Caco-2 (cell line): ENCODE data around the gene DLG2. TPM values are rescaled to one million over a fixed set of nuclear protein-coding genes. Genes with fewer than 3 reads are reported as not detected.

Experiments
- BruUV-seq: library from RNA; stranded (reverse); fragments of 400-500 nt; replicated peaks from 2 replicates; lab custom pipeline; 2021; lab: Mats Ljungman, UMichigan
- CTCF ChIA-PET: fragments of 300-600 bp; sonication (Branson Sonifier 250); formaldehyde crosslinking; loops from one replicate; lab custom pipeline; 2022; ENCODE audit warnings: antibody characterized with exemption; lab: Charles Lee
- POLR2A ChIA-PET: fragments of 300-600 bp; sonication (Branson Sonifier 250); formaldehyde crosslinking; loops from one replicate; lab custom pipeline; 2022; ENCODE audit warnings: antibody characterized with exemption; lab: Charles Lee
- DNase-seq, 2 experiments: peaks; one replicate each; pipeline versions ENCODE4 v3.0.0 to v3.0.0-alpha.2; 2020 to 2022
- H3K27me3 ChIP-seq: replicated peaks from 2 replicates; pipeline ENCODE4 v1.6.0; 2011; ENCODE audit warnings: low read length; ENCODE audit not compliant: control insufficient read depth, insufficient read depth
- H3K36me3 ChIP-seq: 2 replicates; pipeline ENCODE4 v1.5.1; 2011; ENCODE audit warnings: low read length; ENCODE audit not compliant: control insufficient read depth, insufficient read depth
- H3K4me1 ChIP-seq: fragments of 250-450 bp; sonication (Bioruptor Pico); 2 replicates; pipeline ENCODE4 v1.5.1; 2020; ENCODE audit warnings: mild to moderate bottlenecking
- H3K4me3 ChIP-seq: 2 replicates; pipeline ENCODE4 v1.5.1; 2011; ENCODE audit warnings: low read depth, mild to moderate bottlenecking, control low read depth, low read length
- H3K9me3 ChIP-seq: fragments of 250-450 bp; sonication (Bioruptor Pico); 2 replicates; pipeline ENCODE4 v1.5.1; 2020; ENCODE audit warnings: mild to moderate bottlenecking, moderate library complexity
- H3K27ac Mint-ChIP-seq: one replicate; pipeline ENCODE4 v1.8.0; 2022; ENCODE audit warnings: mixed read lengths; ENCODE audit not compliant: unreplicated experiment
- H3K27me3 Mint-ChIP-seq: one replicate; pipeline ENCODE4 v1.8.0; 2022; ENCODE audit warnings: mixed read lengths; ENCODE audit not compliant: insufficient read depth, unreplicated experiment
- H3K36me3 Mint-ChIP-seq: one replicate; pipeline ENCODE4 v1.8.0; 2022; ENCODE audit warnings: mild to moderate bottlenecking, mixed read lengths; ENCODE audit not compliant: insufficient read depth, unreplicated experiment
- H3K4me1 Mint-ChIP-seq: one replicate; pipeline ENCODE4 v1.8.0; 2022; ENCODE audit warnings: low read depth, mixed read lengths; ENCODE audit not compliant: unreplicated experiment
- H3K4me3 Mint-ChIP-seq: one replicate; pipeline ENCODE4 v1.8.0; 2022; ENCODE audit warnings: mild to moderate bottlenecking, moderate library complexity, mixed read lengths; ENCODE audit not compliant: unreplicated experiment
- H3K9me3 Mint-ChIP-seq: one replicate; pipeline ENCODE4 v1.8.0; 2022; ENCODE audit warnings: mixed read lengths; ENCODE audit not compliant: unreplicated experiment
- CTCF ChIP-seq, 2 experiments: fragments of 200-600 bp in 1 of 2; IDR thresholded peaks; 1 replicate in 1 of 2; 2 replicates in 1 of 2; pipeline versions ENCODE4 v1.5.1 to v1.8.0; 2011 to 2022; ENCODE audit warnings: antibody characterized with exemption in 1 of 2, control low read depth in 1 of 2, inconsistent platforms in 1 of 2, low read depth in 1 of 2, low read length in 1 of 2, mild to moderate bottlenecking in 1 of 2, moderate library complexity in 1 of 2; ENCODE audit not compliant: insufficient read depth in 1 of 2, severe bottlenecking in 1 of 2, unreplicated experiment in 1 of 2
- intact Hi-C: fragments of 100-400 bp; cut with micrococcal nuclease; formaldehyde crosslinking; loops from one replicate; pipeline ENCODE4 v1.10.0; 2022; ENCODE audit not compliant: unreplicated experiment
- total RNA-seq: library from RNA; stranded (reverse); gene quantifications from 2 replicates; pipeline ENCODE4 v1.2.3, GENCODE V29; 2022

Gene DLG2
- total RNA-seq, 1 experiment from 2014 or later = 21.6 TPM

GRCh38 chr11:84626256-84626655, 1000.9 kb downstream of the DLG2 start:
- no peak for DNase-seq
- no peaks in the 10 kb centered on the region for H3K36me3 Mint-ChIP-seq
- H3K4me3 ChIP-seq = no peak overlapping the region
- no peak overlapping the region for H3K4me3 Mint-ChIP-seq
- no peaks in the 10 kb centered on the region for H3K9me3 ChIP-seq
- H3K4me1 Mint-ChIP-seq = no peaks in the 10 kb centered on the region
- TF ChIP-seq CTCF (IDR thresholded peaks at IDR 0.05; ENCODE audit: insufficient read depth in 1 of 2, low read depth in 1 of 2, low read length in 1 of 2, severe bottlenecking in 1 of 2, unreplicated experiment in 1 of 2) = no peak
- ChIA-PET CTCF (no interaction called here), POLR2A (no interaction called here)
- BruUV-seq = no TSS peak
- no peaks in the 10 kb centered on the region for H3K9me3 Mint-ChIP-seq
- intact Hi-C loops = no loop called here
- no peaks in the 10 kb centered on the region for H3K36me3 ChIP-seq
- H3K27ac Mint-ChIP-seq = no peak overlapping the region
- no peaks in the 10 kb centered on the region for H3K4me1 ChIP-seq
- H3K27me3 Mint-ChIP-seq = peaks cover 17% of the 10 kb centered on the region
- H3K27me3 ChIP-seq = peaks cover 2% of the 10 kb centered on the region; the same call in 1 of the 2 replicates

GRCh38 chr11:84612645-84613044, 1014.5 kb downstream of the DLG2 start:
- Histone ChIP-seq H3K4me3 (no peak overlapping the region), H3K36me3 (no peaks in the 10 kb centered on the region), H3K4me1 (no peaks in the 10 kb centered on the region), H3K27me3 (no peaks in the 10 kb centered on the region), H3K9me3 (no peaks in the 10 kb centered on the region)
- H3K4me3 Mint-ChIP-seq = no peak overlapping the region
- no peaks in the 10 kb centered on the region for H3K9me3 Mint-ChIP-seq
- no peaks in the 10 kb centered on the region for H3K4me1 Mint-ChIP-seq
- no peaks in the 10 kb centered on the region for H3K27me3 Mint-ChIP-seq
- POLR2A ChIA-PET = no interaction called here
- CTCF ChIA-PET = no interaction called here
- no TSS peak for BruUV-seq
- H3K27ac Mint-ChIP-seq = no peak overlapping the region
- TF ChIP-seq CTCF (IDR thresholded peaks at IDR 0.05; ENCODE audit: insufficient read depth in 1 of 2, low read depth in 1 of 2, low read length in 1 of 2, severe bottlenecking in 1 of 2, unreplicated experiment in 1 of 2) = no peak
- DNase-seq = no peak
- intact Hi-C loops = no loop called here
- H3K36me3 Mint-ChIP-seq = no peaks in the 10 kb centered on the region

- intact Hi-C loops = no loop called here
- DNase-seq = no peak
- Mint-ChIP-seq H3K9me3 (no peaks in the 10 kb centered on the region), H3K4me3 (no peak overlapping the region), H3K4me1 (no peaks in the 10 kb centered on the region), H3K27ac (no peak overlapping the region), H3K36me3 (no peaks in the 10 kb centered on the region), H3K27me3 (no peaks in the 10 kb centered on the region)
- Histone ChIP-seq H3K27me3 (no peaks in the 10 kb centered on the region), H3K4me3 (no peak overlapping the region), H3K9me3 (no peaks in the 10 kb centered on the region), H3K36me3 (no peaks in the 10 kb centered on the region), H3K4me1 (no peaks in the 10 kb centered on the region)
- POLR2A ChIA-PET = no interaction called here
- TF ChIP-seq CTCF (IDR thresholded peaks at IDR 0.05; ENCODE audit: insufficient read depth in 1 of 2, low read depth in 1 of 2, low read length in 1 of 2, severe bottlenecking in 1 of 2, unreplicated experiment in 1 of 2) = no peak
- no TSS peak for BruUV-seq
- CTCF ChIA-PET = interaction anchor here (0.6 kb wide), 1 partner anchor 888 kb away, joined by 6 read pairs; no protein-coding TSS in a partner anchor
Measured at GRCh38 chr11:84608837-84609196, 1018.3 kb downstream of the DLG2 start.
